Stomach (tissue), 9 donors: ENCODE measurements around the gene ZNF516. TPM values are rescaled to one million over a fixed set of nuclear protein-coding genes. Genes with fewer than 3 reads are reported as not detected.

Experiments used
- DNase-seq, 2 donors: peaks; one replicate each; pipeline versions ENCODE4 v3.0.0 to v3.0.0-alpha.2; 2013 to 2019
- H3K27ac ChIP-seq, 5 donors: fragments of 200-600 bp in 4 of 5; sonication (generic) in 4 of 5; one replicate each; pipeline ENCODE4 v1.5.1; 2013 to 2019; ENCODE audit warnings: mild to moderate bottlenecking in 1 of 5, moderate library complexity in 1 of 5
- H3K27me3 ChIP-seq, 3 donors: fragments of 200-600 bp; sonication (generic); one replicate each; pipeline ENCODE4 v1.5.1; 2017 to 2019; ENCODE audit warnings: mixed run types in 1 of 3
- H3K36me3 ChIP-seq, 4 donors: fragments of 200-600 bp; sonication (generic); 1 replicate in 3 of 4; 2 replicates in 1 of 4; pipeline ENCODE4 v1.5.1; 2016 to 2019
- H3K4me1 ChIP-seq, 4 donors: fragments of 200-600 bp; sonication (generic); one replicate each; pipeline ENCODE4 v1.5.1; 2016 to 2019
- H3K4me3 ChIP-seq, 4 donors: fragments of 200-600 bp; sonication (generic) in 3 of 4; one replicate each; pipeline ENCODE4 v1.5.1; 2016 to 2019; ENCODE audit warnings: mild to moderate bottlenecking in 1 of 4
- H3K9me3 ChIP-seq, 4 donors: fragments of 200-600 bp; sonication (generic); one replicate each; pipeline ENCODE4 v1.5.1; 2016 to 2019
- CTCF ChIP-seq, 7 experiments: fragments of 450-650 bp in 4 of 7; fragments of 200-600 bp in 3 of 7; sonication (generic) in 3 of 7; IDR thresholded peaks; one replicate each; pipeline ENCODE4 v1.5.1; 2016 to 2019; ENCODE audit warnings: antibody characterized with exemption in 7 of 7, control low read depth in 2 of 7, mild to moderate bottlenecking in 1 of 7
- EP300 ChIP-seq: sonication (generic); formaldehyde crosslinking; IDR thresholded peaks from one replicate; pipeline ENCODE4 v1.6.1; 2017; ENCODE audit warnings: antibody characterized with exemption
- POLR2A ChIP-seq, 4 donors: fragments of 450-650 bp; IDR thresholded peaks; one replicate each; pipeline ENCODE4 v1.6.1; 2016; ENCODE audit warnings: antibody characterized with exemption in 4 of 4, control low read depth in 2 of 4, mild to moderate bottlenecking in 1 of 4, moderate library complexity in 1 of 4
- POLR2AphosphoS5 ChIP-seq, 3 donors: sonication (generic); formaldehyde crosslinking; IDR thresholded peaks; one replicate each; pipeline ENCODE4 v1.6.1; 2016; ENCODE audit warnings: antibody characterized with exemption in 3 of 3
- WGBS, 5 donors: extraction: QIAGEN DNeasy Blood & Tissue Kit in 3 of 5; methylation state at CpG; one replicate each; pipeline versions ENCODE4 v1.1.5 to v1.1.7; 2013 to 2018; 5-methylcytosine and 5-hydroxymethylcytosine counted together
- intact Hi-C: fragments of 100-400 bp; cut with DNase I; formaldehyde crosslinking; loops from one replicate; pipeline ENCODE4 v1.15.1; 2023; ENCODE audit warnings: low total_unique reads
- polyA plus RNA-seq, 3 donors: library from polyadenylated mRNA; stranded (reverse); fragments of 200-250 nt; gene quantifications; one replicate each; pipeline ENCODE4 v1.2.3, GENCODE V29; 2013
- total RNA-seq, 5 donors: library from RNA; depleted of rRNA; stranded (reverse); fragments of >200 nt; gene quantifications; one replicate each; pipeline versions ENCODE4 v1.1.0 to v1.2.3, GENCODE V29; 2014 to 2016
- donor health status: healthy with polysubstance abuse.
- donor health status: Bipolar disorder and iron deficiency.
- donor health status: healthy.

ZNF516 gene
- total and polyA plus RNA-seq, 8 donors = 2.3 to 25.9 (median 14.4) TPM

- peak overlapping the region in 2 of 5 donors; percentile 7 to 56 for H3K27ac ChIP-seq
These were observed 29.2 kb downstream of the ZNF516 start for GRCh38 chr18:76465630-76466409.

GRCh38 chr18:76464281-76465259 lies 30.5 kb downstream of the ZNF516 start:
- no peak for DNase-seq
- intact Hi-C loops = no loop called here
- Histone ChIP-seq H3K9me3 (no peaks in the 10 kb centered on the region), H3K4me3 (no peak overlapping the region), H3K27me3 (no peaks in the 10 kb centered on the region), H3K36me3 (peaks cover 0 to 18% (median 6%) of the 10 kb centered on the region in 4 donors), H3K4me1 (peaks cover 13 to 47% (median 26%) of the 10 kb centered on the region in 4 donors), H3K27ac (no peak overlapping the region)
- whole genome bisulfite sequencing, 5 donors = 91 to 96% (median 94%) methylated on average over 12 to 19 of the region's 19 CpGs
- TF ChIP-seq CTCF (IDR thresholded peaks at IDR 0.05) = no peak
- no peak for TF ChIP-seq POLR2A (IDR thresholded peaks at IDR 0.05)
- no peak for TF ChIP-seq POLR2AphosphoS5 (IDR thresholded peaks at IDR 0.05)
- no peak for TF ChIP-seq EP300

More at GRCh38 chr18:76465630-76466409, 29.2 kb downstream of the ZNF516 start:
- Histone ChIP-seq H3K9me3 (no peaks in the 10 kb centered on the region), H3K4me1 (peaks cover 4 to 46% (median 21%) of the 10 kb centered on the region in 4 donors), H3K27me3 (no peaks in the 10 kb centered on the region), H3K36me3 (peaks cover 0 to 18% (median 6%) of the 10 kb centered on the region in 4 donors), H3K4me3 (no peak overlapping the region)
- intact Hi-C loops = no loop called here
- 77 to 84% (median 83%) methylated on average over 23 of the region's 23 CpGs for WGBS, 5 donors
- no peak for DNase-seq
- TF ChIP-seq POLR2A (IDR thresholded peaks at IDR 0.05) (no peak), CTCF (IDR thresholded peaks at IDR 0.05) (no peak), POLR2AphosphoS5 (IDR thresholded peaks at IDR 0.05) (no peak), EP300 (no peak)

GRCh38 chr18:76463872-76464271 lies 31.2 kb downstream of the ZNF516 start:
- Histone ChIP-seq H3K4me1 (peaks cover 20 to 48% (median 33%) of the 10 kb centered on the region in 4 donors), H3K27me3 (no peaks in the 10 kb centered on the region), H3K9me3 (no peaks in the 10 kb centered on the region), H3K4me3 (no peak overlapping the region), H3K36me3 (peaks cover 0 to 22% (median 9%) of the 10 kb centered on the region in 4 donors), H3K27ac (no peak overlapping the region)
- DNase-seq = no peak
- intact Hi-C loops = no loop called here
- whole genome bisulfite sequencing, 5 donors = 94 to 98% (median 96%) methylated on average over 14 of the region's 14 CpGs
- no peak for TF ChIP-seq POLR2AphosphoS5 (IDR thresholded peaks at IDR 0.05)
- no peak for TF ChIP-seq POLR2A (IDR thresholded peaks at IDR 0.05)
- no peak for TF ChIP-seq CTCF (IDR thresholded peaks at IDR 0.05)
- no peak for TF ChIP-seq EP300

GRCh38 chr18:76463358-76463757 lies 31.7 kb downstream of the ZNF516 start:
- Histone ChIP-seq H3K4me1 (peaks cover 20 to 48% (median 35%) of the 10 kb centered on the region in 4 donors), H3K4me3 (no peak overlapping the region), H3K27ac (no peak overlapping the region), H3K9me3 (no peaks in the 10 kb centered on the region), H3K27me3 (no peaks in the 10 kb centered on the region), H3K36me3 (peaks cover 0 to 27% (median 11%) of the 10 kb centered on the region in 4 donors)
- intact Hi-C loops = no loop called here
- TF ChIP-seq POLR2AphosphoS5 (IDR thresholded peaks at IDR 0.05) = no peak
- TF ChIP-seq CTCF (IDR thresholded peaks at IDR 0.05) = no peak
- no peak for TF ChIP-seq EP300
- TF ChIP-seq POLR2A (IDR thresholded peaks at IDR 0.05) = no peak
- no peak for DNase-seq
- 90 to 96% (median 93%) methylated on average over 12 to 18 of the region's 18 CpGs for WGBS, 5 donors
